HAP-1 (cell line): ENCODE data around the gene DHDH.

Source experiments
- DNase-seq, 2 experiments: peaks; one replicate each; pipeline ENCODE4 v3.0.0-alpha.2; 2016 to 2020; ENCODE audit warnings: low spot score in 2 of 2
- H3K27me3 ChIP-seq: fragments of 250-450 bp; sonication (Bioruptor Pico); 2 replicates; pipeline ENCODE4 v1.5.1; 2020; ENCODE audit warnings: low read depth, mild to moderate bottlenecking, moderate library complexity
- H3K36me3 ChIP-seq: fragments of 250-450 bp; sonication (Bioruptor Pico); replicated peaks from 2 replicates; pipeline ENCODE4 v1.5.1; 2020; ENCODE audit warnings: mild to moderate bottlenecking
- H3K4me1 ChIP-seq: fragments of 250-450 bp; sonication (Bioruptor Pico); 2 replicates; pipeline ENCODE4 v1.5.1; 2020; ENCODE audit warnings: mild to moderate bottlenecking
- H3K4me3 ChIP-seq: fragments of 250-450 bp; sonication (Bioruptor Pico); 2 replicates; pipeline ENCODE4 v1.5.1; 2020; ENCODE audit warnings: mild to moderate bottlenecking, moderate library complexity
- H3K9me3 ChIP-seq: fragments of 250-450 bp; sonication (Bioruptor Pico); 2 replicates; pipeline ENCODE4 v1.5.1; 2020; ENCODE audit warnings: mild to moderate bottlenecking, moderate library complexity
- in situ Hi-C: fragments of 300-500 bp; cut with MboI; formaldehyde crosslinking; loops from 3 replicates; pipeline ENCODE4 v1.14.3; 2020; ENCODE audit warnings: low sequenced_read_pairs, inconsistent platforms, mixed read lengths

DHDH gene

GRCh38 chr19:48946463-48947257, 13.2 kb downstream of the DHDH start:
- Histone ChIP-seq H3K4me1 (no peaks in the 10 kb centered on the region), H3K9me3 (peaks cover 7% of the 10 kb centered on the region; the same call in 1 of the 2 replicates)
- in situ Hi-C loops, result no loop called here

DNA sequence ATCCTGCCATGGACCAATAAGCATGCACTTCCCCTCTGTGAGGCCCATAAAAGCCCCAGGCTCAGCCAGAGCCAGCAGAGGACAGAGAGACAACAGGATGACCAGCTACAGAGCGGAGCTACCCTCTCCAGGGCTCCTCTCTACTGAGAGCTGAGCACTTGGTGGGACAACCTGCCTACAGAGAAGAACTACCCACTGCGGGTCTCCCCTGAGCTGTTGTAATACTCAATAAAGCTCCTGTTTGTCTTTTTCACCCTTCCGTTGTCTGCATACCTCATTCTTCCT, 13.7 kb downstream of the DHDH start:
- H3K27me3 ChIP-seq, result no peaks in the 10 kb centered on the region
- H3K4me3 ChIP-seq, result no peak overlapping the region
- H3K9me3 ChIP-seq, result peaks cover 7% of the 10 kb centered on the region; the same call in 1 of the 2 replicates
- H3K4me1 ChIP-seq, result no peaks in the 10 kb centered on the region
- no peak for DNase-seq
- H3K36me3 ChIP-seq, result no peaks in the 10 kb centered on the region
- in situ Hi-C loops, result no loop called here

More at GRCh38 chr19:48946463-48947257, 13.2 kb downstream of the DHDH start:
- no peak for DNase-seq
- Histone ChIP-seq H3K36me3 (no peaks in the 10 kb centered on the region), H3K27me3 (no peaks in the 10 kb centered on the region), H3K4me3 (no peak overlapping the region)

- peaks cover 7% of the 10 kb centered on the region; the same call in 1 of the 2 replicates for H3K9me3 ChIP-seq
- no peak overlapping the region for H3K4me3 ChIP-seq
- in situ Hi-C loops, result no loop called here
- H3K4me1 ChIP-seq, result peaks cover 3% of the 10 kb centered on the region
- H3K36me3 ChIP-seq, result no peaks in the 10 kb centered on the region
- H3K27me3 ChIP-seq, result no peaks in the 10 kb centered on the region
- no peak for DNase-seq
Measured at GRCh38 chr19:48950159-48950558, 16.7 kb downstream of the DHDH start.

DNA sequence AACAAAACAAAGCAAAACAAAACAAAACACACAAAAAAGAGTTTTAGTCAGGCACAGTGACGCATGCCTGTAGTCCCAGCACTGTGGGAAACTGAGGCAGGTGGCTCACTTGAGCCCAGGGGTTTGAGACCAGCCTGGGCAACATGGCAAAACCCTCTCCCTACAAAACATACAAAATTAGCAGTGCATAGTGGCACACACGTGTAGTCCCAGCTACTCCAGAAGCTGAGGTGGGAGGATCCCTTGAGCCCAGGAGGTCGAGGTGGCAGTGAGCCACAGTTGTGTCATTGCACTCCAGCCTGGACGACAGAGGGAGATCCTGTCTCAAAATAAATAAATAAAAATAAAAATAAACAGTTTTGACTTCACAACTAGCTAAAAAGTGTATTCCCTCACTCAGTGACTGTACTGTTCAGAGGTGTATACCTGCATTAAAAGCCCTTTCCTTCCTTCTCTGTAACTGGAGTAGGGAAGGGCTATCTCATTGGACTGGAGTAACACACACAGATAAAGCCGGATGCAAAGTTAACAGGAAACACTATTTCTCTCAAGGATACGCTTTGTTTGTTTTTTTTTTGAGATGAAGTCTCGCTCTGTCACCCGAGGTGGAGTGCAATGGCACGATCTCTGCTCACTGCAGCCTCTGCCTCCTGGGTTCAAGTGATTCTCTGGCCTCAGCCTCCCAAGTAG, 17.5 kb downstream of the DHDH start:
- Histone ChIP-seq H3K4me1 (peaks cover 9% of the 10 kb centered on the region), H3K9me3 (peaks cover 7% of the 10 kb centered on the region; the same call in 1 of the 2 replicates), H3K36me3 (peaks cover 1% of the 10 kb centered on the region; the same call in 1 of the 2 replicates), H3K27me3 (no peaks in the 10 kb centered on the region), H3K4me3 (no peak overlapping the region)
- DNase-seq, result no peak
- in situ Hi-C loops, result no loop called here

GRCh38 chr19:48953141-48953540, 19.6 kb downstream of the DHDH start:
- in situ Hi-C loops, result no loop called here
- Histone ChIP-seq H3K27me3 (no peaks in the 10 kb centered on the region), H3K9me3 (no peaks in the 10 kb centered on the region), H3K4me1 (peaks cover 9% of the 10 kb centered on the region), H3K36me3 (peaks cover 5% of the 10 kb centered on the region; the same call in 1 of the 2 replicates), H3K4me3 (no peak overlapping the region)
- DNase-seq, result no peak

GRCh38 chr19:48953990-48954594, 20.6 kb downstream of the DHDH start:
- Histone ChIP-seq H3K4me3 (peak overlapping the region; percentile 94), H3K27me3 (no peaks in the 10 kb centered on the region), H3K36me3 (peaks cover 5% of the 10 kb centered on the region; the same call in 1 of the 2 replicates), H3K9me3 (no peaks in the 10 kb centered on the region), H3K4me1 (peaks cover 9% of the 10 kb centered on the region)
- in situ Hi-C loops, result no loop called here
- DNase-seq, result no peak

DNA sequence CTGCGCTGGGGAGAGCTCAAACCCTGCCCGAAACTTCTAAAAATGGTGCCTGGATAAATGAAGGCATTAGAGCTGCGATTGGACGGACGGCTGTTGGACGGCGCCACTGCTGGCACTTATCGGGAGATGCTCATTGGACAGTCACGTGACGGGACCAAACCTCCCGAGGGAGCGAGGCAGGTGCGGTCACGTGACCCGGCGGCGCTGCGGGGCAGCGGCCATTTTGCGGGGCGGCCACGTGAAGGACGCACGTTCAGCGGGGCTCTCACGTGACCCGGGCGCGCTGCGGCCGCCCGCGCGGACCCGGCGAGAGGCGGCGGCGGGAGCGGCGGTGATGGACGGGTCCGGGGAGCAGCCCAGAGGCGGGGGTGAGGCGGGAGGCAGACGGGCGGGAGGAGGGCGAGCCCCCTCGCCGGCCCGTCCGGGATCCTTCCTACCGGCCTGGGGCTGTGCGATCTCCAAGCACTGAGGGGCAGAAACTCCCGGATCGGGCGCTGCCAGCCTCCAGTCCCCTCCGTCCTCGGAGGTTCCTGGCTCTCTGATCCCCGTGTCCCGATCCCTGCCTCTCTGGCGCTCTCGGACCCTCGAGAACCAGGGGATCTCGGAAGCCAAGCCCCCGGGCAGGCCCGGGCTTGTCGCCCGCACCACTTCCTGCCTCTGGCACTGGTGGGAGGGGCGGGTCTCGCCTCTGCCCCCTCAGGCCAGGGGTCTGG, 21.3 kb downstream of the DHDH start, which contains the start of gene BAX:
BAX (plus strand) TSS at position 281 of the 713 bp plus-strand sequence; CDS start at position 335, 54 bp downstream.
- Histone ChIP-seq H3K27me3 (no peaks in the 10 kb centered on the region), H3K9me3 (no peaks in the 10 kb centered on the region), H3K4me1 (peaks cover 9% of the 10 kb centered on the region), H3K36me3 (peaks cover 5% of the 10 kb centered on the region; the same call in 1 of the 2 replicates), H3K4me3 (peak within 1 kb of the TSS; percentile 94)
- in situ Hi-C loops, result no loop called here
- DNase-seq, result peak; percentile 96 to 99

DNA sequence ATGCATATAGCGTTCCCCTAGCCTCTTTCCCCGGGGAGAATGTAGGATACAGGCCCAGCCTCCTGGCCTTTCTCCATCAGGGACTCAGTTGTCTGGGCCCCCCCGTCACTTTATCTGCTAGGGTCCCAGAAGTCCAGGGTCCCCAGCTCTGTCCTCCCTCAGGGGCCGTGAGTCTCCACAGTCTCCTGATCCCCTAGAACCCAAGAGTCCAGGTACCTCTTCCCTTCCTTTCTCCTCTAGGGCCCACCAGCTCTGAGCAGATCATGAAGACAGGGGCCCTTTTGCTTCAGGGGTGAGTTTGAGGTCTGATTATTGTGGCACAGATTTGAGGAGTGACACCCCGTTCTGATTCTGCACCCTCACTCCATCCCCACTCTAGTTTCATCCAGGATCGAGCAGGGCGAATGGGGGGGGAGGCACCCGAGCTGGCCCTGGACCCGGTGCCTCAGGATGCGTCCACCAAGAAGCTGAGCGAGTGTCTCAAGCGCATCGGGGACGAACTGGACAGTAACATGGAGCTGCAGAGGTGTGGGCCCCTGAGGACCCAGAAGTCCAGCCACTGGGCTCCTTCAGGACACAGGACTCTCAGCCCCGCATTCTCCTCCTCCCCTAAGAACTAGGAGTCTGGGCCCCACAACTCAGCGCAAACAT, 21.9 kb downstream of the DHDH start:
- Histone ChIP-seq H3K9me3 (no peaks in the 10 kb centered on the region), H3K36me3 (peaks cover 5% of the 10 kb centered on the region; the same call in 1 of the 2 replicates), H3K27me3 (no peaks in the 10 kb centered on the region), H3K4me1 (peaks cover 9% of the 10 kb centered on the region), H3K4me3 (peak overlapping the region; percentile 94)
- in situ Hi-C loops, result no loop called here
- DNase-seq, result no peak

- no peak for DNase-seq
- Histone ChIP-seq H3K4me3 (no peak overlapping the region), H3K4me1 (peaks cover 9% of the 10 kb centered on the region), H3K36me3 (peaks cover 5% of the 10 kb centered on the region; the same call in 1 of the 2 replicates), H3K27me3 (no peaks in the 10 kb centered on the region), H3K9me3 (no peaks in the 10 kb centered on the region)
- in situ Hi-C loops, result no loop called here
Measured at GRCh38 chr19:48958006-48958405, 24.5 kb downstream of the DHDH start.

DNA sequence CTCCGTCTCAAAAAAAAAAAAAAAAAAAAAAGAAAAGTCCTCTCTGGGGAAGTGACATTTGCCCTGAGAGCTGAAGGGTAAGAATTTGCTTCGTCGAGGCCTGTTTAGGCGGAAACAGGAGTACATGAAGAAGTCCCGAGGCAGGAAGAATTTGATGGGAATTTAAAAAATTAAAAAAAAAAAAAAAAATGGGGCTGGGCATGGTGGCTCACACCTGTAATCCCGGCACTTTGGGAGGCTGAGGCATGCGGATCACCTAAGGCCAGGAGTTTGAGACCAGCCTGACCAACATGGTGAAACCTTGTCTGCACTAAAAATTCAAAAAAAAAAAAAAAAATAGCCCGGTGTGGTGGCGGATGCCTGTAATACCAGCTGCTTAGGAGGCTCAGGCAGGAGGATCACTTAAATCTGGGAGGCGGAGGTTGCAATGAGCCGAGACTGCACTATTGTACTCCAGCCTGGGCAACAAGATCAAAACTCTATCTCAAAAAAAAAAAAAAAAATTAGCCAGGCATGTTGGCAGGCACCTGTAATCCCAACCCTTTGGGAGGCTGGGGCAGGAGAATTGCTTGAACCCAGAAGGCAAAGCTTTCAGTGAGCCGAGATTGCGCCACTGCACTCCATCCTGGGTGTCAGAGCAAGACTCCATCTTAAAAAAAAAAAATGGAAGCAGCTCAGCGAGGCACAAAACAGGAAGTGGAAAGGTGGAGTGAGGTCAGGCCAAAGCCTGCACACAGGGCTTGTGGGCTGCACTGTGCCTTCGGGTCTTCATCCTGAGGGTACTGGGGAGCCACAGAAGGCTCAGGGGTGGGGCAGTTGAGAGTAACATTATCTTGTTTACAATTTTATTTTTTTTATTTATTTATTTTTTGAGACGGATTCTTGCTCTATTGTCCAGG, 26.1 kb downstream of the DHDH start:
- no peak overlapping the region for H3K4me3 ChIP-seq
- H3K9me3 ChIP-seq, result no peaks in the 10 kb centered on the region
- H3K4me1 ChIP-seq, result peaks cover 21% of the 10 kb centered on the region
- peaks cover 5% of the 10 kb centered on the region; the same call in 1 of the 2 replicates for H3K36me3 ChIP-seq
- no peak for DNase-seq
- H3K27me3 ChIP-seq, result no peaks in the 10 kb centered on the region
- in situ Hi-C loops, result loop anchor here (10.0 kb wide), 1 partner anchor 315 kb away; the partner anchor contains the start of gene CA11

GRCh38 chr19:48961051-48961649, 27.7 kb downstream of the DHDH start:
- no peaks in the 10 kb centered on the region for H3K27me3 ChIP-seq
- H3K36me3 ChIP-seq, result peaks cover 11% of the 10 kb centered on the region
- H3K4me1 ChIP-seq, result peaks cover 16% of the 10 kb centered on the region
- DNase-seq, result no peak
- no peaks in the 10 kb centered on the region for H3K9me3 ChIP-seq
- in situ Hi-C loops, result loop anchor here (10.0 kb wide), 1 partner anchor 316 kb away; the partner anchor contains the start of gene CA11
- H3K4me3 ChIP-seq, result no peak overlapping the region

DNA sequence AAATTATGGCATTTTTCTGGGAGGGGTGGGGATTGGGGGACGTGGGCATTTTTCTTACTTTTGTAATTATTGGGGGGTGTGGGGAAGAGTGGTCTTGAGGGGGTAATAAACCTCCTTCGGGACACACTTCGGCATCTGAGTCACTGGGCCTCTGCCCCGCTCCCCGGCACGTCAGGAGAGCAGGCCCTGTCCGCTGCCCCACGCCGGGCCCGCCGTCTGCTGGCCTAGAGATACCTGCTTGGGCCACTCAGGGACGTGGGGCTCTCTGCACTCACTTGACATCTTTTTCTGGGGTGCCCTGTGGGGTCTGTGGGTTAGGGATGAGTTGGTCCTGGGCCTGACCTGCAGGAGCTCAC, 28.2 kb downstream of the DHDH start:
- no peak for DNase-seq
- in situ Hi-C loops, result loop anchor here (10.0 kb wide), 1 partner anchor 317 kb away; the partner anchor contains the start of gene CA11
- no peak overlapping the region for H3K4me3 ChIP-seq
- peaks cover 16% of the 10 kb centered on the region for H3K4me1 ChIP-seq
- no peaks in the 10 kb centered on the region for H3K9me3 ChIP-seq
- peaks cover 15% of the 10 kb centered on the region for H3K36me3 ChIP-seq
- no peaks in the 10 kb centered on the region for H3K27me3 ChIP-seq
